K562 (cell line): ENCODE data around the gene CD52.

Experiments used
- EZH2 ChIP-seq: IDR thresholded peaks from 2 replicates; pipeline ENCODE4 v1.6.1; 2012; ENCODE audit warnings: low read depth, mild to moderate bottlenecking, inconsistent platforms, low read length, borderline replicate concordance
- JUN ChIP-seq, 2 experiments: sonication (generic) in 1 of 2; formaldehyde crosslinking in 1 of 2; IDR thresholded peaks; 2 replicates each; pipeline versions ENCODE4 v1.6.1 to v1.8.0; 2012 to 2022; ENCODE audit warnings: borderline replicate concordance in 2 of 2, mild to moderate bottlenecking in 2 of 2, improper control_type of control experiment in 1 of 2, low read depth in 1 of 2, low read length in 1 of 2, missing genetic modification reagents in 1 of 2
- NCOR1 ChIP-seq: fragments of 450-650 bp; IDR thresholded peaks from 2 replicates; pipeline ENCODE4 v1.6.1; 2016; ENCODE audit warnings: mild to moderate bottlenecking, moderate library complexity
- POLR2AphosphoS5 ChIP-seq: IDR thresholded peaks from 2 replicates; pipeline ENCODE4 v1.6.1; 2011; ENCODE audit warnings: mild to moderate bottlenecking, low read depth, low read length, moderate library complexity; ENCODE audit not compliant: control insufficient read depth, insufficient read depth
- SMARCA5 ChIP-seq: fragments of 450-650 bp; IDR thresholded peaks from 2 replicates; pipeline ENCODE4 v1.6.1; 2016
- TOE1 ChIP-seq, 2 experiments: fragments of 450-650 bp in 1 of 2; sonication (generic) in 1 of 2; formaldehyde crosslinking in 1 of 2; IDR thresholded peaks; 2 replicates each; pipeline versions ENCODE4 v1.7.1 to v1.8.0; 2016 to 2022; ENCODE audit warnings: borderline replicate concordance in 2 of 2, mild to moderate bottlenecking in 2 of 2, antibody characterized with exemption in 1 of 2, inconsistent platforms in 1 of 2, low read depth in 1 of 2, missing genetic modification reagents in 1 of 2, moderate library complexity in 1 of 2
- ZFX ChIP-seq: sonication (generic); formaldehyde crosslinking; IDR thresholded peaks from 2 replicates; pipeline ENCODE4 v1.8.0; 2022; ENCODE audit warnings: mild to moderate bottlenecking, missing genetic modification reagents, moderate library complexity
- ZNF586 ChIP-seq: fragments of 450-650 bp; formaldehyde crosslinking; conservative IDR thresholded peaks from 2 replicates; pipeline ENCODE4 v1.4.0; 2020; ENCODE audit warnings: mild to moderate bottlenecking, moderate library complexity
- ZNF76 ChIP-seq: fragments of 250-450 bp; sonication (Bioruptor Pico); IDR thresholded peaks from 2 replicates; pipeline ENCODE4 v1.4.0; 2020; ENCODE audit warnings: mild to moderate bottlenecking, moderate library complexity, borderline replicate concordance
- TF ChIP-seq, protein P1 (sequence below): sonication (generic); formaldehyde crosslinking; IDR thresholded peaks from 2 replicates; pipeline ENCODE4 v1.8.1; 2023; ENCODE audit warnings: mild to moderate bottlenecking, missing genetic modification reagents
- TF ChIP-seq, protein P2 (sequence below), 2 experiments: fragments of 450-650 bp; conservative IDR thresholded peaks; 2 replicates each; pipeline ENCODE4 v1.6.1; 2017; ENCODE audit warnings: mild to moderate bottlenecking in 2 of 2, moderate library complexity in 2 of 2

DNA sequence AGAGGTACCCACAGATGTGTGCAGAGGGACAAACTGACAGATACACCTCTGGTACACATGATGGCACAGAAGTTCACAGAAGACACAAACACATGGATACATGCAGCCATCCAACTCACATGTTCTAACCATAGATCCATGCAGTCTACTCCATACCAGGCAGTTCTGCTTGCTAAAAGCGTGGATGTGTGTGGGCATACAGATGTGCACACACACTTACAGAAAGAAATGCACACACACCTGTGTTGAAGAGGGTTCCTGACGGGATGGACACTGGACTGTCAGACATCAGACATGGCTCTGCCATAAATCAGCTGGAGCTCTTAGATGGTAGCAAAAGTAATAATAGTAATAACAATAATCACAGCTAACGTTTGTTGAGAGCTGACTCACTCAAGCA is 6.8 kb downstream of the CD52 start:
- TF ChIP-seq JUN (IDR thresholded peaks at IDR 0.05; ENCODE audit: borderline replicate concordance, low read depth, low read length): no peak
- TF ChIP-seq JUN (CRISPR knock-in tag; IDR thresholded peaks at IDR 0.05; ENCODE audit: borderline replicate concordance): no peak
- TF ChIP-seq, protein P1, sequence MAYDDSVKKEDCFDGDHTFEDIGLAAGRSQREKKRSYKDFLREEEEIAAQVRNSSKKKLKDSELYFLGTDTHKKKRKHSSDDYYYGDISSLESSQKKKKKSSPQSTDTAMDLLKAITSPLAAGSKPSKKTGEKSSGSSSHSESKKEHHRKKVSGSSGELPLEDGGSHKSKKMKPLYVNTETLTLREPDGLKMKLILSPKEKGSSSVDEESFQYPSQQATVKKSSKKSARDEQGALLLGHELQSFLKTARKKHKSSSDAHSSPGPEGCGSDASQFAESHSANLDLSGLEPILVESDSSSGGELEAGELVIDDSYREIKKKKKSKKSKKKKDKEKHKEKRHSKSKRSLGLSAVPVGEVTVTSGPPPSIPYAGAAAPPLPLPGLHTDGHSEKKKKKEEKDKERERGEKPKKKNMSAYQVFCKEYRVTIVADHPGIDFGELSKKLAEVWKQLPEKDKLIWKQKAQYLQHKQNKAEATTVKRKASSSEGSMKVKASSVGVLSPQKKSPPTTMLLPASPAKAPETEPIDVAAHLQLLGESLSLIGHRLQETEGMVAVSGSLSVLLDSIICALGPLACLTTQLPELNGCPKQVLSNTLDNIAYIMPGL (CRISPR knock-in tag): no peak
- no peak for TF ChIP-seq SMARCA5
- no peak for TF ChIP-seq NCOR1
- TF ChIP-seq ZNF76 (CRISPR knock-in tag): no peak
- no peak for TF ChIP-seq TOE1 (IDR thresholded peaks at IDR 0.05; ENCODE audit: borderline replicate concordance)
- no peak for TF ChIP-seq TOE1 (CRISPR knock-in tag; IDR thresholded peaks at IDR 0.05; ENCODE audit: borderline replicate concordance, low read depth)
- no peak for TF ChIP-seq POLR2AphosphoS5
- no peak for TF ChIP-seq ZNF586 (CRISPR knock-in tag)
- no peak for TF ChIP-seq EZH2
- TF ChIP-seq ZFX (CRISPR knock-in tag): no peak
- TF ChIP-seq, protein P2, sequence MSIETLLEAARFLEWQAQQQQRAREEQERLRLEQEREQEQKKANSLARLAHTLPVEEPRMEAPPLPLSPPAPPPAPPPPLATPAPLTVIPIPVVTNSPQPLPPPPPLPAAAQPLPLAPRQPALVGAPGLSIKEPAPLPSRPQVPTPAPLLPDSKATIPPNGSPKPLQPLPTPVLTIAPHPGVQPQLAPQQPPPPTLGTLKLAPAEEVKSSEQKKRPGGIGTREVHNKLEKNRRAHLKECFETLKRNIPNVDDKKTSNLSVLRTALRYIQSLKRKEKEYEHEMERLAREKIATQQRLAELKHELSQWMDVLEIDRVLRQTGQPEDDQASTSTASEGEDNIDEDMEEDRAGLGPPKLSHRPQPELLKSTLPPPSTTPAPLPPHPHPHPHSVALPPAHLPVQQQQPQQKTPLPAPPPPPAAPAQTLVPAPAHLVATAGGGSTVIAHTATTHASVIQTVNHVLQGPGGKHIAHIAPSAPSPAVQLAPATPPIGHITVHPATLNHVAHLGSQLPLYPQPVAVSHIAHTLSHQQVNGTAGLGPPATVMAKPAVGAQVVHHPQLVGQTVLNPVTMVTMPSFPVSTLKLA (conservative IDR thresholded peaks at IDR 0.05): no peak
